Spleen (tissue), 11 donors: Measurements from ENCODE around the gene MON2. TPM values are rescaled to one million over a fixed set of nuclear protein-coding genes. Genes with fewer than 3 reads are reported as not detected.

Source experiments
- DNase-seq: peaks from one replicate; pipeline ENCODE4 v3.0.0-alpha.2; 2020
- H3K27ac ChIP-seq, 8 donors: fragments of 200-600 bp; sonication (generic) in 7 of 8; 1 replicate in 4 of 8; 2 replicates in 4 of 8; pipeline versions ENCODE4 v1.5.0 to v1.8.0; 2016 to 2021; ENCODE audit warnings: inconsistent platforms in 4 of 8, mild to moderate bottlenecking in 4 of 8, moderate library complexity in 1 of 8
- H3K27me3 ChIP-seq, 7 donors: fragments of 200-600 bp; sonication (generic) in 6 of 7; replicated peaks in 1 of 7; 1 replicate in 4 of 7; 2 replicates in 3 of 7; pipeline versions ENCODE4 v1.5.0 to v1.8.0; 2016 to 2021; ENCODE audit warnings: inconsistent platforms in 3 of 7, mild to moderate bottlenecking in 1 of 7
- H3K36me3 ChIP-seq, 6 donors: fragments of 200-600 bp; sonication (generic) in 5 of 6; 1 replicate in 4 of 6; 2 replicates in 2 of 6; pipeline versions ENCODE4 v1.5.0 to v1.8.0; 2016 to 2021; ENCODE audit warnings: inconsistent platforms in 2 of 6
- H3K4me1 ChIP-seq, 6 donors: fragments of 200-600 bp; sonication (generic) in 5 of 6; 1 replicate in 3 of 6; 2 replicates in 3 of 6; pipeline versions ENCODE4 v1.5.0 to v1.8.0; 2016 to 2021; ENCODE audit warnings: inconsistent platforms in 3 of 6
- H3K4me3 ChIP-seq, 8 donors: fragments of 200-600 bp; sonication (generic) in 7 of 8; 1 replicate in 4 of 8; 2 replicates in 4 of 8; pipeline versions ENCODE4 v1.5.0 to v1.8.0; 2016 to 2021; ENCODE audit warnings: inconsistent platforms in 4 of 8, mild to moderate bottlenecking in 4 of 8, moderate library complexity in 2 of 8
- H3K9me3 ChIP-seq, 8 donors: fragments of 200-600 bp; sonication (generic) in 7 of 8; 1 replicate in 4 of 8; 2 replicates in 4 of 8; pipeline versions ENCODE4 v1.5.0 to v1.8.0; 2016 to 2021; ENCODE audit warnings: inconsistent platforms in 4 of 8
- CTCF ChIP-seq, 11 experiments: fragments of 200-600 bp in 7 of 11; fragments of 450-650 bp in 4 of 11; sonication (generic) in 4 of 11; IDR thresholded peaks in 8 of 11; conservative IDR thresholded peaks in 3 of 11; 1 replicate in 7 of 11; 2 replicates in 4 of 11; pipeline versions ENCODE4 v1.4.0 to v1.8.0; 2016 to 2021; ENCODE audit warnings: antibody characterized with exemption in 11 of 11, inconsistent platforms in 4 of 11, mild to moderate bottlenecking in 1 of 11
- POLR2A ChIP-seq, 3 donors: fragments of 450-650 bp; IDR thresholded peaks; one replicate each; pipeline ENCODE4 v1.5.1; 2017; ENCODE audit warnings: antibody characterized with exemption in 3 of 3, mild to moderate bottlenecking in 1 of 3
- POLR2AphosphoS5 ChIP-seq, 3 donors: sonication (generic); formaldehyde crosslinking; IDR thresholded peaks; one replicate each; pipeline ENCODE4 v1.5.1; 2017; ENCODE audit warnings: antibody characterized with exemption in 3 of 3
- WGBS, 5 donors: extraction: QIAGEN DNeasy Blood & Tissue Kit in 3 of 5; methylation state at CpG; one replicate each; pipeline versions ENCODE4 v1.1.5 to v1.1.7; 2013 to 2018; 5-methylcytosine and 5-hydroxymethylcytosine counted together
- intact Hi-C: fragments of 100-400 bp; cut with DNase I; formaldehyde crosslinking; loops from one replicate; pipeline ENCODE4 v1.15.0; 2023; ENCODE audit warnings: low total_unique reads
- polyA plus RNA-seq, 3 donors: library from polyadenylated mRNA; stranded (reverse); fragments of 200-250 nt; gene quantifications; one replicate each; pipeline ENCODE4 v1.2.1, GENCODE V29; 2013
- total RNA-seq, 7 donors: library from RNA; depleted of rRNA in 3 of 7; stranded (reverse); fragments of >200 nt in 3 of 7; fragmentation: NEBNext Ultra II Directional in 4 of 7; extraction: Animal tissue kit (Norgen Biotek cat#: 25700) in 4 of 7; gene quantifications; one replicate each; pipeline versions ENCODE4 v1.1.0 to v1.2.1, GENCODE V29; 2016 to 2021
- donor health status: healthy with polysubstance abuse.
- donor health status: DM: no; HTN: no; CAD: no; lungs with moderate emphysema.
- donor health status: DM: no; HTN: no; CAD: no.
- donor health status: Bipolar disorder and iron deficiency.
- donor health status: healthy.
- donor health status: DM: no; HTN: no; CAD: no.
- donor health status: DM: yes; HTN: yes; CAD: no.

The MON2 gene
- total and polyA plus RNA-seq, 10 donors = 10.8 to 181 (median 82.0) TPM

- Histone ChIP-seq H3K27me3 (peaks cover 0 to 68% (median 22%) of the 10 kb centered on the region in 7 donors), H3K36me3 (no peaks in the 10 kb centered on the region), H3K27ac (peak overlapping the region; percentile 26 to 69 (median 60)), H3K9me3 (no peaks in the 10 kb centered on the region), H3K4me3 (peak overlapping the region; percentile 38 to 68 (median 47)), H3K4me1 (peaks cover 8 to 26% (median 21%) of the 10 kb centered on the region in 6 donors)
- peak; percentile 83 for DNase-seq
- intact Hi-C loops = no loop called here
- 2 to 5% (median 4%) methylated on average over 53 to 58 of the region's 58 CpGs for WGBS, 5 donors
- TF ChIP-seq POLR2AphosphoS5 (IDR thresholded peaks at IDR 0.05) (peak in 2 of 3 donors; percentile 52 to 60), CTCF (IDR thresholded peaks at IDR 0.05 in 8 of 11, conservative IDR thresholded peaks at IDR 0.05 in 3 of 11) (peak in 1 of 11 experiments; percentile 19), POLR2A (IDR thresholded peaks at IDR 0.05) (no peak)
Observed at GRCh38 chr12:62631471-62632410, 165.1 kb downstream of the MON2 start.

- H3K27ac ChIP-seq = peak overlapping the region in 7 of 8 donors; percentile 26 to 69 (median 63)
- no peaks in the 10 kb centered on the region for H3K9me3 ChIP-seq
- peaks cover 8 to 26% (median 21%) of the 10 kb centered on the region in 6 donors for H3K4me1 ChIP-seq
- 6 to 8% (median 6%) methylated on average over 16 to 22 of the region's 22 CpGs for WGBS, 5 donors
- H3K36me3 ChIP-seq = no peaks in the 10 kb centered on the region
- intact Hi-C loops = no loop called here
- TF ChIP-seq CTCF (IDR thresholded peaks at IDR 0.05 in 8 of 11, conservative IDR thresholded peaks at IDR 0.05 in 3 of 11) = no peak
- no peak for TF ChIP-seq POLR2A (IDR thresholded peaks at IDR 0.05)
- no peak for TF ChIP-seq POLR2AphosphoS5 (IDR thresholded peaks at IDR 0.05)
- H3K27me3 ChIP-seq = peaks cover 0 to 71% (median 22%) of the 10 kb centered on the region in 7 donors
- H3K4me3 ChIP-seq = peak overlapping the region; percentile 38 to 68 (median 47)
- DNase-seq = peak; percentile 83
Observed at GRCh38 chr12:62632411-62632918, 165.8 kb downstream of the MON2 start.

GRCh38 chr12:62635649-62636048 is 169.0 kb downstream of the MON2 start:
- 77 to 100% (median 91%) methylated on average over 1 of the region's 1 CpG for whole genome bisulfite sequencing, 5 donors
- H3K9me3 ChIP-seq = no peaks in the 10 kb centered on the region
- H3K4me1 ChIP-seq = peaks cover 8 to 26% (median 21%) of the 10 kb centered on the region in 6 donors
- H3K27me3 ChIP-seq = peaks cover 0 to 57% (median 20%) of the 10 kb centered on the region in 7 donors
- no peaks in the 10 kb centered on the region for H3K36me3 ChIP-seq
- no peak overlapping the region for H3K27ac ChIP-seq
- intact Hi-C loops = no loop called here
- TF ChIP-seq POLR2AphosphoS5 (IDR thresholded peaks at IDR 0.05) (no peak), POLR2A (IDR thresholded peaks at IDR 0.05) (no peak), CTCF (IDR thresholded peaks at IDR 0.05 in 8 of 11, conservative IDR thresholded peaks at IDR 0.05 in 3 of 11) (no peak)
- no peak overlapping the region for H3K4me3 ChIP-seq
- no peak for DNase-seq

- intact Hi-C loops = no loop called here
- peaks cover under 1 to 13% (median 4%) of the 10 kb centered on the region in 6 donors for H3K4me1 ChIP-seq
- no peak overlapping the region for H3K4me3 ChIP-seq
- no peaks in the 10 kb centered on the region for H3K9me3 ChIP-seq
- DNase-seq = no peak
- TF ChIP-seq CTCF (IDR thresholded peaks at IDR 0.05 in 8 of 11, conservative IDR thresholded peaks at IDR 0.05 in 3 of 11) (no peak), POLR2AphosphoS5 (IDR thresholded peaks at IDR 0.05) (no peak), POLR2A (IDR thresholded peaks at IDR 0.05) (no peak)
- 79 to 91% (median 86%) methylated on average over 4 to 5 of the region's 5 CpGs for WGBS, 5 donors
- H3K27me3 ChIP-seq = peaks cover 0 to 38% (median 5%) of the 10 kb centered on the region in 7 donors
- H3K36me3 ChIP-seq = no peaks in the 10 kb centered on the region
- H3K27ac ChIP-seq = no peak overlapping the region
Observed at GRCh38 chr12:62637679-62638078, 171.1 kb downstream of the MON2 start.
